ENCODE results near the gene MAGED2. TPM values are rescaled to one million over a fixed set of nuclear protein-coding genes. Genes with fewer than 3 reads are reported as not detected.
"Not testable (repeated sequence)": the region's sequence is repeated elsewhere in the genome, so short reads cannot be mapped to it uniquely, and the experiment has no call there.

The MAGED2 gene
- polyA plus RNA-seq, 1 of the 3 experiments (the other 2 are of a cell fraction): 202 TPM

DNA sequence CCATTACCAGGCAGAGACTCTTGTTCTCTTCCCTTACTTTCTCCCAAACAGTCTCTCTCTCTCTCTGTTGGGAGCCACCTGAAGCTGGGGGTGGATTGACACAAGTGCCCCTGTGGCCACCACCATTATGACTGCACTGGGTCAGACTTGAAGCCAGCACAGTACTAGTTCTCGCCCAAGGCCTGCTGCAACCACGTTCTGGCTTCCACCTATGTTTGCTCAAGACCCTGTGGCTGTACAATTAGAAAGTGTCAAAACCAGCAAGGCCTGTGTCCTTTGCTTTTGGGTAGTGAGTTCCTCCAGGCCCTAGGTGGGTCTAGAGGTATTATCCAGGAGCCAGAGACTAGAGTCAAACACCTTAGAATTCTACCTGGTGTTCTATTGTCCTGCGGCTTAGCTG lies 31.0 kb downstream of the MAGED2 start:
- no peak overlapping the region for H3K4me2 ChIP-seq
- no peak overlapping the region for H2AFZ ChIP-seq (ENCODE audit: low read depth)
- H4K20me1 ChIP-seq (ENCODE audit: insufficient read depth): no peaks in the 10 kb centered on the region
- H3K79me2 ChIP-seq (ENCODE audit: insufficient read depth): no peaks in the 10 kb centered on the region
- no peak overlapping the region for H3K9ac ChIP-seq
- H3K9me3 ChIP-seq: no peaks in the 10 kb centered on the region
- no peaks in the 10 kb centered on the region for H3F3A ChIP-seq (replicated peaks; ENCODE audit: insufficient read depth)
- ChIA-PET CTCF (no interaction called here), POLR2A (no interaction called here)
- TF ChIP-seq EP300 (IDR thresholded peaks at IDR 0.05; ENCODE audit: borderline replicate concordance in 1 of 2, low read depth in 1 of 2, low read length in 1 of 2): no peak
- TF ChIP-seq, protein P1, sequence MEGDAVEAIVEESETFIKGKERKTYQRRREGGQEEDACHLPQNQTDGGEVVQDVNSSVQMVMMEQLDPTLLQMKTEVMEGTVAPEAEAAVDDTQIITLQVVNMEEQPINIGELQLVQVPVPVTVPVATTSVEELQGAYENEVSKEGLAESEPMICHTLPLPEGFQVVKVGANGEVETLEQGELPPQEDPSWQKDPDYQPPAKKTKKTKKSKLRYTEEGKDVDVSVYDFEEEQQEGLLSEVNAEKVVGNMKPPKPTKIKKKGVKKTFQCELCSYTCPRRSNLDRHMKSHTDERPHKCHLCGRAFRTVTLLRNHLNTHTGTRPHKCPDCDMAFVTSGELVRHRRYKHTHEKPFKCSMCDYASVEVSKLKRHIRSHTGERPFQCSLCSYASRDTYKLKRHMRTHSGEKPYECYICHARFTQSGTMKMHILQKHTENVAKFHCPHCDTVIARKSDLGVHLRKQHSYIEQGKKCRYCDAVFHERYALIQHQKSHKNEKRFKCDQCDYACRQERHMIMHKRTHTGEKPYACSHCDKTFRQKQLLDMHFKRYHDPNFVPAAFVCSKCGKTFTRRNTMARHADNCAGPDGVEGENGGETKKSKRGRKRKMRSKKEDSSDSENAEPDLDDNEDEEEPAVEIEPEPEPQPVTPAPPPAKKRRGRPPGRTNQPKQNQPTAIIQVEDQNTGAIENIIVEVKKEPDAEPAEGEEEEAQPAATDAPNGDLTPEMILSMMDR (IDR thresholded peaks at IDR 0.05): no peak
- TF ChIP-seq TCF12 (IDR thresholded peaks at IDR 0.05): no peak
- no peak for TF ChIP-seq FOXJ3 (CRISPR knock-in tag; IDR thresholded peaks at IDR 0.05)
- TF ChIP-seq RAD21 (IDR thresholded peaks at IDR 0.05; ENCODE audit: low read length): no peak
- TF ChIP-seq RXRA (IDR thresholded peaks at IDR 0.05; ENCODE audit: borderline replicate concordance, low read depth): no peak
- TF ChIP-seq, protein P2, sequence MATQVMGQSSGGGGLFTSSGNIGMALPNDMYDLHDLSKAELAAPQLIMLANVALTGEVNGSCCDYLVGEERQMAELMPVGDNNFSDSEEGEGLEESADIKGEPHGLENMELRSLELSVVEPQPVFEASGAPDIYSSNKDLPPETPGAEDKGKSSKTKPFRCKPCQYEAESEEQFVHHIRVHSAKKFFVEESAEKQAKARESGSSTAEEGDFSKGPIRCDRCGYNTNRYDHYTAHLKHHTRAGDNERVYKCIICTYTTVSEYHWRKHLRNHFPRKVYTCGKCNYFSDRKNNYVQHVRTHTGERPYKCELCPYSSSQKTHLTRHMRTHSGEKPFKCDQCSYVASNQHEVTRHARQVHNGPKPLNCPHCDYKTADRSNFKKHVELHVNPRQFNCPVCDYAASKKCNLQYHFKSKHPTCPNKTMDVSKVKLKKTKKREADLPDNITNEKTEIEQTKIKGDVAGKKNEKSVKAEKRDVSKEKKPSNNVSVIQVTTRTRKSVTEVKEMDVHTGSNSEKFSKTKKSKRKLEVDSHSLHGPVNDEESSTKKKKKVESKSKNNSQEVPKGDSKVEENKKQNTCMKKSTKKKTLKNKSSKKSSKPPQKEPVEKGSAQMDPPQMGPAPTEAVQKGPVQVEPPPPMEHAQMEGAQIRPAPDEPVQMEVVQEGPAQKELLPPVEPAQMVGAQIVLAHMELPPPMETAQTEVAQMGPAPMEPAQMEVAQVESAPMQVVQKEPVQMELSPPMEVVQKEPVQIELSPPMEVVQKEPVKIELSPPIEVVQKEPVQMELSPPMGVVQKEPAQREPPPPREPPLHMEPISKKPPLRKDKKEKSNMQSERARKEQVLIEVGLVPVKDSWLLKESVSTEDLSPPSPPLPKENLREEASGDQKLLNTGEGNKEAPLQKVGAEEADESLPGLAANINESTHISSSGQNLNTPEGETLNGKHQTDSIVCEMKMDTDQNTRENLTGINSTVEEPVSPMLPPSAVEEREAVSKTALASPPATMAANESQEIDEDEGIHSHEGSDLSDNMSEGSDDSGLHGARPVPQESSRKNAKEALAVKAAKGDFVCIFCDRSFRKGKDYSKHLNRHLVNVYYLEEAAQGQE (IDR thresholded peaks at IDR 0.05; ENCODE audit: low read depth, low read length): no peak
- no peak for TF ChIP-seq USF1 (IDR thresholded peaks at IDR 0.05; ENCODE audit: borderline replicate concordance, low read depth)
- H3K9me2 ChIP-seq: no peaks in the 10 kb centered on the region
- no peaks in the 10 kb centered on the region for H3K27me3 ChIP-seq (ENCODE audit: insufficient read depth)
- 19% methylated on average over 3 of the region's 3 CpGs for WGBS (ENCODE audit: low lambda C conversion rate)
- no peaks in the 10 kb centered on the region for H3K36me3 ChIP-seq (replicated peaks in 1 of 2; ENCODE audit: control insufficient read depth in 1 of 2, insufficient read depth in 2 of 2, low read length in 1 of 2)
- H3K4me1 ChIP-seq (ENCODE audit: control insufficient read depth in 1 of 2, insufficient read depth in 2 of 2, low read depth in 1 of 2, low read length in 1 of 2): peaks cover 0 to 9% of the 10 kb centered on the region in 2 experiments; a peak in 1 of 4 replicates
- no peak overlapping the region for H3K27ac ChIP-seq (ENCODE audit: low read depth in 2 of 2, low read length in 1 of 2)
- no peak for DNase-seq
- H3K4me3 ChIP-seq (ENCODE audit: low read depth in 2 of 2, low read length in 1 of 2): no peak overlapping the region

DNA sequence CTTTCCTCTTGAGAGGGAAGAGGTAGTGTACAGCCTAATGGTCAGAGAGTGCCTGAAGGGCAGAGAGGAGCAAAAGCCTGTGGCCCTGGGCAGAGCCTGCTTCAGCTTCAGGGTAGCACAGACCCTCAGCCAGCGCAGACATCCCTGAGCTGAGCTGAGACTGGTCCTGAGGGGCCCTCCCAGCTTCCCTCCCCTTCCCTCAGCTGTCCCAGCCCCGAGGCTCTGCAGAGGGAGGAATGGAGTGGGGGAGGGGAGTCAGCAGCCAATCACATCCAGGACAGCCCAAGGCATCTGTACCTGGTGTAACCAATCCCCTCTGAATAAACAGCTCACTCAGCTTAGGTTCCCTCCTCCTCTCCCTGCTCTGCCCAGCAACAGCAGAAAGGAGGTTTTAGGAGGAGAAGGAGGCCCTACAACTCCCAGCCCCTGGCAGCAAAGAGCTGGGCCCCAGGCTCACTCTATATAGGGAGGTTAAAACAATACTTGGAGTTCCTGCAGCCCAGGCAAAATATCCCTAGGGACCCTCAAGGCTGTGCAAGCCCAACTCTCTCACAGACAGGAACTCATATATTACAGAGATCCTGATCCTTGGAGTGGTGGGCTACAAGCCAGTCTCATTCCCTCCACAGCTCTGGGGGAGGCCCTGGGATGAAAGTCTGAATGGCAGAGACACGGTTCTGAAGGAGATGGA lies 33.8 kb downstream of the MAGED2 start:
- WGBS (ENCODE audit: low lambda C conversion rate): 0% methylated on average over 1 of the region's 3 CpGs
- H4K20me1 ChIP-seq (ENCODE audit: insufficient read depth); H3K4me3 ChIP-seq (ENCODE audit: low read depth in 2 of 2, low read length in 1 of 2); H3K27me3 ChIP-seq (ENCODE audit: insufficient read depth); H3K4me2 ChIP-seq; DNase-seq; H3K36me3 ChIP-seq (replicated peaks in 1 of 2; ENCODE audit: control insufficient read depth in 1 of 2, insufficient read depth in 2 of 2, low read length in 1 of 2); H3K9ac ChIP-seq; H3K4me1 ChIP-seq (ENCODE audit: control insufficient read depth in 1 of 2, insufficient read depth in 2 of 2, low read depth in 1 of 2, low read length in 1 of 2); H3F3A ChIP-seq (replicated peaks; ENCODE audit: insufficient read depth); H3K79me2 ChIP-seq (ENCODE audit: insufficient read depth); POLR2A ChIA-PET; H2AFZ ChIP-seq (ENCODE audit: low read depth); H3K9me2 ChIP-seq; CTCF ChIA-PET; H3K9me3 ChIP-seq: not testable (repeated sequence)
- peak overlapping the region in 1 of 2 experiments; percentile 48; a peak in 2 of 4 replicates for H3K27ac ChIP-seq (ENCODE audit: low read depth in 2 of 2, low read length in 1 of 2)
- peak; percentile 63; the same call in 1 of the 2 replicates for TF ChIP-seq RFX5 (IDR thresholded peaks at IDR 0.05; ENCODE audit: low read length)

All from SK-N-SH (cell line).